ENCODE results near the gene AGMAT. TPM values are rescaled to one million over a fixed set of nuclear protein-coding genes. Genes with fewer than 3 reads are reported as not detected.

The AGMAT gene
- total and polyA plus RNA-seq, 9 of the 15 experiments (the other 6 are each of a cell fraction or from before 2014, with no cell fraction given) = not detected

- no peaks in the 10 kb centered on the region for H3K9me1 ChIP-seq (ENCODE audit: control insufficient read depth, insufficient read depth, low read length)
- peak overlapping the region; percentile 74 to 77; a peak in 3 of 4 replicates for H3K9ac ChIP-seq (ENCODE audit: insufficient read depth in 1 of 2, low read depth in 2 of 2, low read length in 2 of 2)
- H3K4me3 ChIP-seq = no peak overlapping the region
- peak overlapping the region; percentile 81 for H3K4me2 ChIP-seq (ENCODE audit: insufficient read depth, low read length)
- FAIRE-seq (no peak), ATAC-seq (peak; percentile 75), DNase-seq (ENCODE audit: extremely low read depth in 1 of 4, low spot score in 3 of 4) (no peak)
- ChIA-PET POLR2A (interaction anchor here (0.7 to 1.8 kb wide), 7 partner anchors 8 to 260 kb away, joined by 3 to 11 read pairs (median 4); partner anchors contain the start of gene DNAJC16), CTCF (ENCODE audit: low intra/inter-chr PET ratio) (no interaction called here)
- H3K9me3 ChIP-seq (replicated peaks; ENCODE audit: control insufficient read depth, insufficient read depth, low read depth, low read length) = no peaks in the 10 kb centered on the region
- H4K20me1 ChIP-seq (replicated peaks; ENCODE audit: control insufficient read depth, insufficient read depth, low read length) = no peaks in the 10 kb centered on the region
- no TSS peak for BruUV-seq (replicated peaks)
- H2AFZ ChIP-seq (ENCODE audit: low read depth, low read length) = peak overlapping the region; percentile 64
- WGBS (ENCODE audit: insufficient coverage, low coverage, missing lambda C conversion rate) = 13% methylated on average over 5 of the region's 5 CpGs
- peak overlapping the region; percentile 98 for H3K27ac ChIP-seq (ENCODE audit: extremely low read depth, low read depth, low read length)
- H3K4me1 ChIP-seq (replicated peaks in 1 of 2; ENCODE audit: control insufficient read depth in 2 of 2, insufficient read depth in 2 of 2, low read length in 2 of 2) = peaks cover 16 to 37% of the 10 kb centered on the region in 2 experiments
- intact Hi-C loops (cut with micrococcal nuclease) = loop anchor here (2.0 to 5.0 kb wide), 2 partner anchors 16 to 79 kb away; partner anchors contain the start of gene DNAJC16
- no peaks in the 10 kb centered on the region for H3K27me3 ChIP-seq (ENCODE audit: control insufficient read depth in 2 of 2, insufficient read depth in 2 of 2, low read length in 2 of 2)
- no peaks in the 10 kb centered on the region for H3K79me2 ChIP-seq (ENCODE audit: control insufficient read depth, insufficient read depth, low read length)
- H3K36me3 ChIP-seq (ENCODE audit: control insufficient read depth, insufficient read depth, low read length) = peaks cover 80% of the 10 kb centered on the region
- in situ Hi-C loops (cut with MboI) = no loop called here
- TF ChIP-seq NRF1 (conservative IDR thresholded peaks at IDR 0.05 in 1 of 2, IDR thresholded peaks at IDR 0.05 in 1 of 2) (peak in 1 of 2 experiments; percentile 29; a peak in 3 of 4 replicates), MBD1 (CRISPR knock-in tag; IDR thresholded peaks at IDR 0.05) (no peak), ZFX (CRISPR knock-in tag; IDR thresholded peaks at IDR 0.05) (peak; percentile 73), YBX1 (IDR thresholded peaks at IDR 0.05) (no peak), XRCC5 (IDR thresholded peaks at IDR 0.05; ENCODE audit: low read depth, low read length) (no peak), CHD7 (IDR thresholded peaks at IDR 0.05; ENCODE audit: low read depth, low read length) (no peak), HCFC1 (IDR thresholded peaks at IDR 0.05; ENCODE audit: low read depth, low read length) (no peak), RBBP5 (IDR thresholded peaks at IDR 0.05; ENCODE audit: borderline replicate concordance, insufficient read depth, low read length, poor library complexity, severe bottlenecking) (peak; percentile 73)
Observed at GRCh38 chr1:15543251-15543588, 41.6 kb downstream of the AGMAT start.

All from K562 (cell line).